Neural cell (in vitro differentiated cells): ENCODE measurements around the gene C2CD2L. TPM values are rescaled to one million over a fixed set of nuclear protein-coding genes. Genes with fewer than 3 reads are reported as not detected.

ENCODE experiments used
- H2AFZ ChIP-seq: fragments of 200-600, 300-800 bp; sonication (generic), shearing (Covaris generic); 2 replicates; pipeline ENCODE4 v1.6.0; 2014; ENCODE audit warnings: low read depth, mild to moderate bottlenecking, antibody characterized with exemption, low read length, moderate library complexity
- H3F3A ChIP-seq: fragments of 200-600 bp; shearing (Covaris generic); 2 replicates; pipeline ENCODE4 v1.6.1; 2016; ENCODE audit warnings: mild to moderate bottlenecking, moderate library complexity, mixed read lengths, antibody characterized with exemption, low read length; ENCODE audit not compliant: insufficient read depth, poor library complexity, severe bottlenecking
- H3K27ac ChIP-seq: fragments of 200-600, 300-800 bp; sonication (generic), shearing (Covaris generic); 2 replicates; pipeline ENCODE4 v1.5.1; 2014; ENCODE audit warnings: mild to moderate bottlenecking, low read length, moderate library complexity
- H3K27me3 ChIP-seq: fragments of 300-800, 200-600 bp; sonication (generic), shearing (Covaris generic); 2 replicates; pipeline ENCODE4 v1.6.0; 2014; ENCODE audit warnings: mild to moderate bottlenecking, low read depth, low read length, moderate library complexity; ENCODE audit not compliant: insufficient read depth
- H3K36me3 ChIP-seq: fragments of 300-800, 200-600 bp; sonication (generic), shearing (Covaris generic); 2 replicates; pipeline ENCODE4 v1.5.1; 2014; ENCODE audit warnings: mild to moderate bottlenecking, antibody characterized with exemption, low read length, moderate library complexity; ENCODE audit not compliant: insufficient read depth
- H3K4me2 ChIP-seq: fragments of 300-800, 200-600 bp; sonication (generic), shearing (Covaris generic); 2 replicates; pipeline ENCODE4 v1.6.0; 2014; ENCODE audit warnings: mild to moderate bottlenecking, low read length
- H3K4me3 ChIP-seq: fragments of 300-800, 200-600 bp; sonication (generic), shearing (Covaris generic); 2 replicates; pipeline ENCODE4 v1.5.1; 2014; ENCODE audit warnings: mild to moderate bottlenecking, low read length, moderate library complexity
- H3K79me2 ChIP-seq: fragments of 200-600 bp; shearing (Covaris generic); replicated peaks from 2 replicates; pipeline ENCODE4 v1.6.0; 2014; ENCODE audit warnings: mild to moderate bottlenecking, low read length, moderate library complexity; ENCODE audit not compliant: insufficient read depth
- H3K9ac ChIP-seq: fragments of 300-800, 200-600 bp; sonication (generic), shearing (Covaris generic); 2 replicates; pipeline ENCODE4 v1.6.1; 2016; ENCODE audit warnings: mild to moderate bottlenecking, low read length, mixed read lengths
- H3K9me2 ChIP-seq: fragments of 200-600 bp; shearing (Covaris generic); 2 replicates; pipeline ENCODE4 v1.6.1; 2016; ENCODE audit warnings: mild to moderate bottlenecking, low read length, mixed read lengths; ENCODE audit not compliant: insufficient read depth
- H3K9me3 ChIP-seq: fragments of 200-600, 300-800 bp; sonication (generic), shearing (Covaris generic); 2 replicates; pipeline ENCODE4 v1.6.1; 2016; ENCODE audit warnings: mild to moderate bottlenecking, mixed run types, low read length, moderate library complexity, mixed read lengths
- H4K20me1 ChIP-seq: fragments of 200-600 bp; shearing (Covaris generic); 2 replicates; pipeline ENCODE4 v1.6.1; 2016; ENCODE audit warnings: mild to moderate bottlenecking, mixed run types; ENCODE audit not compliant: insufficient read depth
- EP300 ChIP-seq: fragments of 450-650 bp; conservative IDR thresholded peaks from 2 replicates; pipeline ENCODE4 v1.6.1; 2014; ENCODE audit warnings: antibody characterized with exemption, mild to moderate bottlenecking, moderate library complexity; ENCODE audit not compliant: poor library complexity, severe bottlenecking
- EZH2 ChIP-seq: fragments of 200-600, 300-800 bp; shearing (Covaris generic), sonication (generic); IDR thresholded peaks from 2 replicates; pipeline ENCODE4 v1.6.1; 2014; ENCODE audit warnings: antibody characterized with exemption, low read length, borderline replicate concordance, mild to moderate bottlenecking; ENCODE audit not compliant: insufficient read depth, poor library complexity, severe bottlenecking
- MXI1 ChIP-seq: fragments of 450-650 bp; conservative IDR thresholded peaks from 2 replicates; pipeline ENCODE4 v1.6.1; 2014; ENCODE audit warnings: antibody characterized with exemption, mild to moderate bottlenecking; ENCODE audit not compliant: poor library complexity, severe bottlenecking
- POLR2AphosphoS5 ChIP-seq: IDR thresholded peaks from 2 replicates; pipeline ENCODE4 v1.6.1; 2012
- RAD21 ChIP-seq: fragments of 450-650 bp; conservative IDR thresholded peaks from 2 replicates; pipeline ENCODE4 v1.6.1; 2014; ENCODE audit warnings: antibody characterized with exemption, mild to moderate bottlenecking, moderate library complexity
- SMC3 ChIP-seq: fragments of 450-650 bp; conservative IDR thresholded peaks from 2 replicates; pipeline ENCODE4 v1.6.1; 2014; ENCODE audit warnings: antibody characterized with exemption, mild to moderate bottlenecking, moderate library complexity; ENCODE audit not compliant: poor library complexity
- TAF1 ChIP-seq: IDR thresholded peaks from 2 replicates; pipeline ENCODE4 v1.6.1; 2012; ENCODE audit warnings: low read depth
- polyA plus RNA-seq: library from polyadenylated mRNA; depleted of rRNA; stranded (reverse); fragments of >200 nt; gene quantifications from 2 replicates; pipeline ENCODE4 v1.2.3, GENCODE V29; 2014
- TF ChIP-seq, protein P1 (sequence below): fragments of 450-650 bp; IDR thresholded peaks from 2 replicates; pipeline ENCODE4 v1.5.1; 2014; ENCODE audit warnings: antibody characterized with exemption, mild to moderate bottlenecking, moderate library complexity; ENCODE audit not compliant: poor library complexity, severe bottlenecking
- TF ChIP-seq, protein P2 (sequence below): IDR thresholded peaks from 2 replicates; pipeline ENCODE4 v1.6.1; 2012; ENCODE audit warnings: borderline replicate concordance

Gene C2CD2L
- polyA plus RNA-seq, 1 donor from 2014 or later = 13.6 TPM

DNA sequence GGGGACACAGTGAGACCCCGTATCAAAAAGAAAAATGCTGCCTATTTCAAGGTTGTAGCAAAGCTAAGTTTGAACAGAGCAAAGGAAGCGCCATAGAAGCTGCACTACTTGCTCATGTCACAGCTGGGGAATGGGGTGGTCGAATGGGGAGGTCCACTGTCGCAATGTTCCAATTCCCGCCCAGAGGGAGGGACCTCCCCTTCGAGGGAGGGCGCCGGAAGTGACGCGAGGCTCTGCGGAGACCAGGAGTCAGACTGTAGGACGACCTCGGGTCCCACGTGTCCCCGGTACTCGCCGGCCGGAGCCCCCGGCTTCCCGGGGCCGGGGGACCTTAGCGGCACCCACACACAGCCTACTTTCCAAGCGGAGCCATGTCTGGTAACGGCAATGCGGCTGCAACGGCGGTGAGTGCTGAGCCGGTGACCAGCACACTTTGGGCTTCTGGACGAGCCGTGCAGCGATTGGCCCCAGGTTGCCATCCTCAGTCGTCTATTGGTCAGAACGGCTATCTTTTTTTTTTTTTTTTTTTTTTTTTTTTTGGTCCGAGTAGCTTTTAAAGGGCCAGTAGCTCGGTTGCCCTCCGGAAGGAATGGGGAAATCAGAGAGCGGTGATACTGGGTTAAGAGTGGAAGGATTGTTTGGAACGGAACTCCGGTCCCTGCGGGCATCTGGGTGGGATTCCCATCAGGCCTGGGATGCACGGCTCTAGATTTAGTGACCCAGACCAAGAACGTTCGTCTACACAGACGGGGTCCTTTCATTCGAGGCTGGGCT, 22.3 kb upstream of the C2CD2L start, which contains the start of gene HMBS:
Gene HMBS, plus strand, starts transcription at position 219 of the 774 bp plus-strand sequence. Its CDS starts 153 bp downstream, at position 372.
- H3K9ac ChIP-seq = peak within 1 kb of the TSS; percentile 67
- no peaks in the 10 kb centered on the region for H3K9me3 ChIP-seq
- peak within 1 kb of the TSS; percentile 48 for H2AFZ ChIP-seq
- peak within 1 kb of the TSS; percentile 70 for H3K27ac ChIP-seq
- no peaks in the 10 kb centered on the region for H3K9me2 ChIP-seq
- peaks cover 3% of the 10 kb centered on the region for H3K79me2 ChIP-seq
- H3K36me3 ChIP-seq = no peaks in the 10 kb centered on the region
- H4K20me1 ChIP-seq = no peaks in the 10 kb centered on the region
- H3K4me3 ChIP-seq = peak within 1 kb of the TSS; percentile 75
- peak within 1 kb of the TSS; percentile 89 for H3K4me2 ChIP-seq
- H3K27me3 ChIP-seq = no peaks in the 10 kb centered on the region
- peaks cover 4% of the 10 kb centered on the region for H3F3A ChIP-seq
- peak; percentile 34 for TF ChIP-seq EP300
- TF ChIP-seq TAF1 = peak; percentile 36
- TF ChIP-seq, protein P1, sequence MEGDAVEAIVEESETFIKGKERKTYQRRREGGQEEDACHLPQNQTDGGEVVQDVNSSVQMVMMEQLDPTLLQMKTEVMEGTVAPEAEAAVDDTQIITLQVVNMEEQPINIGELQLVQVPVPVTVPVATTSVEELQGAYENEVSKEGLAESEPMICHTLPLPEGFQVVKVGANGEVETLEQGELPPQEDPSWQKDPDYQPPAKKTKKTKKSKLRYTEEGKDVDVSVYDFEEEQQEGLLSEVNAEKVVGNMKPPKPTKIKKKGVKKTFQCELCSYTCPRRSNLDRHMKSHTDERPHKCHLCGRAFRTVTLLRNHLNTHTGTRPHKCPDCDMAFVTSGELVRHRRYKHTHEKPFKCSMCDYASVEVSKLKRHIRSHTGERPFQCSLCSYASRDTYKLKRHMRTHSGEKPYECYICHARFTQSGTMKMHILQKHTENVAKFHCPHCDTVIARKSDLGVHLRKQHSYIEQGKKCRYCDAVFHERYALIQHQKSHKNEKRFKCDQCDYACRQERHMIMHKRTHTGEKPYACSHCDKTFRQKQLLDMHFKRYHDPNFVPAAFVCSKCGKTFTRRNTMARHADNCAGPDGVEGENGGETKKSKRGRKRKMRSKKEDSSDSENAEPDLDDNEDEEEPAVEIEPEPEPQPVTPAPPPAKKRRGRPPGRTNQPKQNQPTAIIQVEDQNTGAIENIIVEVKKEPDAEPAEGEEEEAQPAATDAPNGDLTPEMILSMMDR = no peak
- TF ChIP-seq POLR2AphosphoS5 = peak; percentile 63
- TF ChIP-seq SMC3 = peak; percentile 39
- no peak for TF ChIP-seq EZH2
- TF ChIP-seq, protein P2, sequence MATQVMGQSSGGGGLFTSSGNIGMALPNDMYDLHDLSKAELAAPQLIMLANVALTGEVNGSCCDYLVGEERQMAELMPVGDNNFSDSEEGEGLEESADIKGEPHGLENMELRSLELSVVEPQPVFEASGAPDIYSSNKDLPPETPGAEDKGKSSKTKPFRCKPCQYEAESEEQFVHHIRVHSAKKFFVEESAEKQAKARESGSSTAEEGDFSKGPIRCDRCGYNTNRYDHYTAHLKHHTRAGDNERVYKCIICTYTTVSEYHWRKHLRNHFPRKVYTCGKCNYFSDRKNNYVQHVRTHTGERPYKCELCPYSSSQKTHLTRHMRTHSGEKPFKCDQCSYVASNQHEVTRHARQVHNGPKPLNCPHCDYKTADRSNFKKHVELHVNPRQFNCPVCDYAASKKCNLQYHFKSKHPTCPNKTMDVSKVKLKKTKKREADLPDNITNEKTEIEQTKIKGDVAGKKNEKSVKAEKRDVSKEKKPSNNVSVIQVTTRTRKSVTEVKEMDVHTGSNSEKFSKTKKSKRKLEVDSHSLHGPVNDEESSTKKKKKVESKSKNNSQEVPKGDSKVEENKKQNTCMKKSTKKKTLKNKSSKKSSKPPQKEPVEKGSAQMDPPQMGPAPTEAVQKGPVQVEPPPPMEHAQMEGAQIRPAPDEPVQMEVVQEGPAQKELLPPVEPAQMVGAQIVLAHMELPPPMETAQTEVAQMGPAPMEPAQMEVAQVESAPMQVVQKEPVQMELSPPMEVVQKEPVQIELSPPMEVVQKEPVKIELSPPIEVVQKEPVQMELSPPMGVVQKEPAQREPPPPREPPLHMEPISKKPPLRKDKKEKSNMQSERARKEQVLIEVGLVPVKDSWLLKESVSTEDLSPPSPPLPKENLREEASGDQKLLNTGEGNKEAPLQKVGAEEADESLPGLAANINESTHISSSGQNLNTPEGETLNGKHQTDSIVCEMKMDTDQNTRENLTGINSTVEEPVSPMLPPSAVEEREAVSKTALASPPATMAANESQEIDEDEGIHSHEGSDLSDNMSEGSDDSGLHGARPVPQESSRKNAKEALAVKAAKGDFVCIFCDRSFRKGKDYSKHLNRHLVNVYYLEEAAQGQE = no peak
- no peak for TF ChIP-seq RAD21
- TF ChIP-seq MXI1 = peak; percentile 96

DNA sequence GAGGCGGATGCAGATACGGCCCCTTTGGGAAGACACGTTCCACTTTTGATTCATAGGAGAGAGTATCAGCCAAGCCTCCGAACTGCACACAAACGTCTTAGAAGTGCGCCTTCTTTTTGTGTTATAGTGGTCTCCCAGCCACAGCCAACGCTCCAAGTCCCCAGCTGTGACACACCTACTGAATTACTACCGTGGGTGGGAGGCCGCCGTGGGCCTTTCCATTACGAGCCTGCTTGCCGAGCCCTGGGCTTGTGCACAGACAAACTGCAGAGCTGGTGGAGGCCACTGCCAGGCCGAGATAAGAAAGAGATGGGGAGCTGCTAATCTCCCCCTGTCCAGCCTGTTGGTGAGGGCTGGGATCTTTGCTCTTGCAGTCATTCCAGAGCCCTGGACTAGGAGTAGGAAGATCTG, 21.7 kb upstream of the C2CD2L start:
- H3F3A ChIP-seq = peaks cover 4% of the 10 kb centered on the region
- H3K9me3 ChIP-seq = no peaks in the 10 kb centered on the region
- peak overlapping the region; percentile 48 for H2AFZ ChIP-seq
- H3K9me2 ChIP-seq = no peaks in the 10 kb centered on the region
- peaks cover 3% of the 10 kb centered on the region for H3K79me2 ChIP-seq
- peak overlapping the region; percentile 89 for H3K4me2 ChIP-seq
- H3K36me3 ChIP-seq = no peaks in the 10 kb centered on the region
- H3K27ac ChIP-seq = peak overlapping the region; percentile 70
- peak overlapping the region; percentile 75 for H3K4me3 ChIP-seq
- peak overlapping the region; percentile 67 for H3K9ac ChIP-seq
- TF ChIP-seq MXI1 = no peak
- peak; percentile 11 for TF ChIP-seq SMC3
- no peak for TF ChIP-seq POLR2AphosphoS5
- H4K20me1 ChIP-seq = no peaks in the 10 kb centered on the region
- no peaks in the 10 kb centered on the region for H3K27me3 ChIP-seq
